Mucosa of stomach (tissue), 1 donor: ENCODE data around the gene RIPK4.

Experiments used
- H3K27me3 ChIP-seq: one replicate; pipeline ENCODE4 v1.7.0; 2013; ENCODE audit warnings: mild to moderate bottlenecking, low read length; ENCODE audit not compliant: control insufficient read depth, insufficient read depth
- H3K36me3 ChIP-seq: one replicate; pipeline ENCODE4 v1.7.0; 2013; ENCODE audit warnings: low read length; ENCODE audit not compliant: control insufficient read depth, insufficient read depth
- H3K4me1 ChIP-seq: one replicate; pipeline ENCODE4 v1.7.0; 2013; ENCODE audit warnings: mild to moderate bottlenecking, low read length; ENCODE audit not compliant: control insufficient read depth, insufficient read depth
- H3K4me3 ChIP-seq: one replicate; pipeline ENCODE4 v1.7.0; 2013; ENCODE audit warnings: low read length
- H3K9ac ChIP-seq: one replicate; pipeline ENCODE4 v1.7.0; 2013; ENCODE audit warnings: mild to moderate bottlenecking, low read length, moderate library complexity
- H3K9me3 ChIP-seq: one replicate; pipeline ENCODE4 v1.7.0; 2013; ENCODE audit warnings: mild to moderate bottlenecking, low read length, moderate library complexity; ENCODE audit not compliant: control insufficient read depth
- donor health status: Pancreatic carcinoma.

The RIPK4 gene

DNA sequence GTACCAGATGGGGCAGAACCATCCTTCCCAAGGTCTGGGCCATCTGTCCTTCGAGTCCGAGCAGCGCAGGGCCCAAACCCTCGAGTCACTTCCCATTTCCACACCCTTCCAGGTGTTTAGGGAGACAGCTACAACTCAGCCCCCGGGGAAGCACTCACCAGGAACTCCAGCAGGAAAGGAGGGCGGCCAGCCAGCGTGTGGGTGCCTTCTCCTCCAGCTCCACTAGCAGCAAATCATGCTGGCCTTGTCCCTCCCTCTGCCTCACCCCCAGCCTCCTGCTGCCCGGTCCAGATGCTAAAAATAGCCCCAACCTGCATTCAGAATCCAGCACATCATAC lies 56.1 kb downstream of the RIPK4 start:
- Histone ChIP-seq H3K9ac (no peak overlapping the region), H3K4me1 (peaks cover 76% of the 10 kb centered on the region), H3K27me3 (no peaks in the 10 kb centered on the region), H3K4me3 (no peak overlapping the region), H3K9me3 (no peaks in the 10 kb centered on the region), H3K36me3 (no peaks in the 10 kb centered on the region)

DNA sequence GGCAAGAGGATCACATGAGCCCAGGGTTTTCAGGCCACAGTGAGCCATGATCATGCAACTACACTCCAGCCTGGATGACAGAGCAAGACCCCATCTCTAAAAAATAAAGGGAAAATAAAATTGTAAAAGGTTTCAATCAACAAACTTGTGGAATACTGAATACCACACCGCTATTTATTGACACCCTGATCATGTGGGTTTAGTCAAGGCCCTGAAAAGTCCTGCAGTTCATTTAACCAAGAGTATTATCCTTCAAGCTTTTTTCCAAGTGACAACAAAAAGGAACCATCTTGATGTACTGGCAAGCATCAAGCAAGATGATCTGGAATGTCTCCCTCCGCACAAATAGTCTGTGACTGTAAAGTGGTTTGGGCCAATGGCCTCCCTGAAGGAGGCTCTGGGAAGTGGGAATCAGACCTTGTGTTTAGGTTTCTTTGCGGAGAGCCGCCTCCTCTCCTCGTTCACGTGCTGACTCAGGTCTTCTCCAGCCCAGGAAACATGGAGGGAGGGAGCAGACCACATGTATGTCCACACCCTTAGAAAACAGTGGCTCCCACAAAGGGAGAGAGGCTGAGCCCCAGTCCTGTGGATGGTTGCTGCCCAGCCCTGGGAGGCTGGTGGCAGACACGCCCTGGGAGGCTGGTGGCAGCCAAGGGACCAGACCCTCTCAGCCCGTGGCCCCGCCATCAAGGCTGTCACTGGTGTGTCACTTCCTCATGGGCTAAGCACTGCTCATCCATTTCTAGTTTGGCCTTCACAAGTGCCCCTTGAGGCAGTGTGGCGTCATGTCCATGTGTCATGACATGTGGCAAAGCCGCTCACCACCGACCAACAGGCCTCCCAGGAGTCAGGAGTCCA lies 56.7 kb downstream of the RIPK4 start:
- Histone ChIP-seq H3K9ac (no peak overlapping the region), H3K27me3 (no peaks in the 10 kb centered on the region), H3K9me3 (no peaks in the 10 kb centered on the region), H3K4me3 (no peak overlapping the region), H3K36me3 (no peaks in the 10 kb centered on the region), H3K4me1 (peaks cover 76% of the 10 kb centered on the region)

DNA sequence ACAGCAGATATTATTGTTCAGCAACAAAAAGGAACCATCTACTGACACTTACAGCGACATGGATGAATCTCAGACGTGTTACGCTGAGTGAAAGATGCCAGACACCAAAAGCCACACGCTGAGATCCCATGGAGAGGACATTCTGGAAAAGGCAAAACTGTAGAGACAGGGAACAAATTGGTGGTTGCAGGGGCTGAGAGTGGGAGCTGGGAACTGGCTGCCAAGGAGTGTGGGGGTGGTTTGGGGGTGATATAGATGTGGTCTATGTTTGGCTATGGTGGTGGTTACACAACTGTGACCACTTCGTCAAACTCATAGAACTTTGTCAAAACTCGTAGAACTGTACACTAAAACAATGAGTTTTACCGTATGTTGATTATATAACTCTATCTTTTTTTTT lies 57.7 kb downstream of the RIPK4 start:
- Histone ChIP-seq H3K27me3 (no peaks in the 10 kb centered on the region), H3K9me3 (no peaks in the 10 kb centered on the region), H3K4me1 (peaks cover 82% of the 10 kb centered on the region), H3K9ac (no peak overlapping the region), H3K36me3 (no peaks in the 10 kb centered on the region), H3K4me3 (no peak overlapping the region)

DNA sequence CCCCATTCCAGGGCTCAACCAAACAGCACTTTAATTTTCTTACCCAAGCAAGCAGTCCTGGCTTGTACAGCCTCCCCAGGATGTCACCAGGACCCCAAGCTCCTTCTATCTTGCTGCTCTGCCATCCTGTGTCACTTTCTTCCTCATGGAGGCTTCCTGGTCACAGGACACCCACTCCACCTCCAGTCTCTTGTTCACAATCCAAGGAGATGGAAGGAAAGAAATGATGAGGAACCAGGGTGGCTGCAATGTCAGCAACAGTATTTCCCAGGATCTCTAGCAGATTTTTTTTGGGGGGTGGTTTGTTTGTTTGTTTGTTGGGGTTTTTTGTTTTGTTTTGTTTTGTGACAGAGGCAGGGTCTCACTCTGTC lies 58.9 kb downstream of the RIPK4 start:
- H3K4me1 ChIP-seq = peaks cover 84% of the 10 kb centered on the region
- peak overlapping the region; percentile 42 for H3K9ac ChIP-seq
- H3K36me3 ChIP-seq = no peaks in the 10 kb centered on the region
- no peaks in the 10 kb centered on the region for H3K9me3 ChIP-seq
- no peak overlapping the region for H3K4me3 ChIP-seq
- H3K27me3 ChIP-seq = no peaks in the 10 kb centered on the region

DNA sequence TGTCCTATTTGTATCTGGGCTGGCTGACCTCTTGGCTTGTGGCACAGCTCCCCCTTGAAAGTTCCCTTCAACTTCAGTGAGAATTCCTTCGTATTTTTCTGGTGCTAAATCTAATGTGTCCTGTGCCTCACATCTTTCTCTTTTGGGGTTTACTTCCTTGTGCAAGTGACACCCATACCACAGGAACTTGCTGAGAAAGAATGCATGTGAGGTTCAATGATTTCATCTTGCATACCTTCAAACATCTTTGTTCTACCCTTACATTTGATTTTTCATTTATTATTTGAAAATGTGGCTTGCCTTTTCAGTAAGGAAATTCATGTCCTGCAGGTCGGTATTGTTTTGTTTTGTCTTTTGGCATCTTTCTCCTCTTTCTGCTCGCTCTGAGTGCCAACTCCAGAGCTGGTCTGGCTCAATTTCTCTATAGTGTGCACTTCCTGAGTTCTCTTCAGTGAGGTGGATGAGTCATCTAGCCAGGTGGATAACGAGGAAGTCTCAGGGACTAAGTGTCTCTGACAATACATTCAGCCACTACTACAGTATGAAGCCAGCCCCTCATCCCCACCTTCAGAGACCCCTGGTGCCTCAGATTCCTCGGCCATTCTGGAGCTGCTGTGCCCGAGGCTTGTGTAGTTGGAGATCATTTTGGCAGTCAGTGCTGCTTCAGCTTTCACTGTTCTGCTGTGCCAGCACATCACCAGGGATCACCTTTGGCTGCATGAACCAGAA lies 59.5 kb downstream of the RIPK4 start:
- Histone ChIP-seq H3K4me3 (no peak overlapping the region), H3K27me3 (no peaks in the 10 kb centered on the region), H3K4me1 (peaks cover 85% of the 10 kb centered on the region), H3K9me3 (no peaks in the 10 kb centered on the region), H3K9ac (peak overlapping the region; percentile 42), H3K36me3 (no peaks in the 10 kb centered on the region)

DNA sequence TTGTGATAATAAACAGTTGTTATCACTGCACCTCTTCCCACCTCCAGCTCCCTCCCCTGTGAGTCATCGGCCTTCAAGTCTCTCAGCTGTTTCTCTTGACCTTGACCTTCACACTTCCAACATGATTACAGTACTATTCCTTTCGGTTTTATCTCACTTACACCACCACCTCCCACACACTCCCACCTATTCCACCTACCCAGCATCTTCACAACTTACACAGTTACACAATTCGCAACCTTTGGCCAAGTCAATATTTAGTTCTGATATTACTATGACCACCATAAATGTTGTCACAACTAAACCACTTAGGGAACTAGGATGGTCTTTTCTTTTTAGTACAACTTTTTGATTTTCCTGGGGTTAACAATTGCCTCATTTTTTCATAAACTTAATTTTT lies 60.2 kb downstream of the RIPK4 start:
- Histone ChIP-seq H3K4me3 (no peak overlapping the region), H3K36me3 (no peaks in the 10 kb centered on the region), H3K4me1 (peaks cover 77% of the 10 kb centered on the region), H3K27me3 (no peaks in the 10 kb centered on the region), H3K9ac (peak overlapping the region; percentile 42), H3K9me3 (no peaks in the 10 kb centered on the region)

DNA sequence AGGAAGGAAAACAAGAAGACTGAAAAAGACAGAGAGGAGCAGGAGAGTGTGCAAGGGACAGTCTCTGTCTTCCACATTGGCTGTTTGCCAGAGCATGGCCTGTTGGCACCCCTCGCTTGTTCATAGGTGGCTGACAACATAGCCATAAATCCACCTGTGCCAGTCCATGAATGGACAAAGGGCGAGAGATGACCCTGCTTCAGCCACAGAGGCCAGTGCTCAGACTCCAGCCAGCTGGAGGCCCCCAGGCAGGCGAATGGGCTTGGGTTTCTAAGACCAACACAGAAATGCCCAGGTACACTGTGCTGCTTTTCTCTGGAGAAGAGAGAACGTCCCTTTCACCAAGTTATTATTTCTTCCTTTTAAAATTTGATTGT lies 60.6 kb downstream of the RIPK4 start:
- Histone ChIP-seq H3K9ac (peak overlapping the region; percentile 6), H3K27me3 (no peaks in the 10 kb centered on the region), H3K36me3 (no peaks in the 10 kb centered on the region), H3K4me3 (no peak overlapping the region), H3K9me3 (no peaks in the 10 kb centered on the region), H3K4me1 (peaks cover 73% of the 10 kb centered on the region)

DNA sequence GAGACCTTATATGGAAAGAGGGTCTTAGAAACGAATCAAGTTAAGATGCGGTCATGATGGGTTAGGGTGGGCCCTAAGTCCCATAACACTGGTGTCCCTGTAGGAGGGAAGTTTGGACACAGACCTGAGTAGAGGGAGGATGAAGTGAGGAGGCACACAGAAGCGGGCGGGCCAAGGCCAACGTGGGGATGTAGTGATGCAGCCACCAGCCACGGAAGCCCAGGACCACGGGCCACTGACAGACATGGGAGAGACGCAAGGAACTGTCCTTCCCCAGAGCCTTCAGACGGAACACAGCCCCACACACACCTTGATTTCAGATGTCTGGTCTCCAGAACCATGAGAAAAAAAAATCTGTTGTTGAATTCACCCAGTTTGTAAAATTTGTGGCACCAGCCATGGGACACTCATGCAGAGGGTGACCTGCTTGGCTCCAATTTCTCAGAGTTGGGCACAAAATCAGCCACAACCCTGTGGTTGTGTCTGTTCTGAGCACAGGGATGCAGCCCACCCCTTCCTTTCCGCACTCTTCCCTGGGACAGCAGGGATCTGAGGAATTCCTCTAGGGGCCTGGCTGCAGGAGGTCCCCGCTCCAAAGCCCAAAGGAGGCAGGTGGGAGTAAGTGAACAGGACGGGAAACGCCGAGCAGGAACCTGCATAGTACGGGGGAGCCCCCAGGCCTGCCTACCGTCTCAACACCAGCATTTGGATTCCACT lies 61.1 kb downstream of the RIPK4 start:
- Histone ChIP-seq H3K9ac (peak overlapping the region; percentile 55), H3K4me3 (no peak overlapping the region), H3K4me1 (peaks cover 68% of the 10 kb centered on the region), H3K27me3 (no peaks in the 10 kb centered on the region), H3K9me3 (no peaks in the 10 kb centered on the region), H3K36me3 (no peaks in the 10 kb centered on the region)

DNA sequence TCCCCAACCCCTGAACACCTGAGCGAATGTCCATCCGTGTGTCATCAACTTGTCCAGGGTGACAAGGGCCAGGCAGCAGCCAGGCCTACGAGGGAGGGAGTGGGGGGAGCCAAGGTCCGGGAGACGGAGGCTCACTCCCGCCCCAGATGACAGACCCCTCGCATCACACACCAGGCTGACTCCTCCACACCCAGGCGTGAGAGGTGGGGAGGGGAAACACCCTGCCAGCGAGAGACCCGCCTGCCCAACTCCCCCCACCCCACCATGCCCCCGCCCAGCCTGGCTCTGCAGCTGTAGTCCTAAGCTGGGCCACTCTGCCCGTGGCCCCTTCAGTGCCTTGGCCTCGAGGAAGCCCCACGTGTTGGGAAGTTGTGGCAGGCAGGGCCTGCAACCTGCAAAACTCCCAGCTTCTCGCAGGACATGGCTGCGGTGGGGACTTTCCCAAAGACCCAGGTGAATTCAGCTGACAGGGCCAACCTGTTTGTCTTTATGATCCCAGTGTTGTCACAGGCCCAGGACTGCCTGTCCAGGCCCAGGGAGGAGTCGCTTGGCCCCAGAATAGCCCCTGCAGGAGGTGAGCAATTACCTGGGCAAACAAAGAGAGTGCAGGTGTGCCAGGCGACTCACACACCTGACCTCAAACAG lies 62.9 kb downstream of the RIPK4 start:
- Histone ChIP-seq H3K4me3 (no peak overlapping the region), H3K9ac (peak overlapping the region; percentile 55), H3K9me3 (no peaks in the 10 kb centered on the region), H3K27me3 (no peaks in the 10 kb centered on the region), H3K4me1 (peaks cover 58% of the 10 kb centered on the region), H3K36me3 (no peaks in the 10 kb centered on the region)

DNA sequence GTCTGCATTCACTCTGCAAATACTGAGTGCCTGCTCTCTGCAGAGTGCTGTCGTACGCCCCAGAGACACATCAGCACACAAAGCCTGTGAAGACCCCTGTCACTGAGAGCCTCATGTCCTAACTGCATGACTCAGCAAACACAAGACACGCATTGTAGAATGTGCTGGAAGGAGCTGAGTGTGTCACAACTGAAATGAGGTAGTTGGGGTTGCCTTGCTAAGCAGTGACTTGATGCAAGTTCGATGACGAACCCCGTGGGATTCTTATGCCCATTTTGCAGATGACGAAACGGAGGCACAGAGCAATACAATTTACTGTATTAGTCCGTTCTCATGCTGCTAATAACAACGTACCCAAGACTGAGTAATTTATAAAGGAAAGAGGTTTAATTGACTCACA lies 65.1 kb downstream of the RIPK4 start:
- Histone ChIP-seq H3K27me3 (no peaks in the 10 kb centered on the region), H3K4me3 (no peak overlapping the region), H3K4me1 (peaks cover 53% of the 10 kb centered on the region), H3K9ac (no peak overlapping the region), H3K36me3 (no peaks in the 10 kb centered on the region), H3K9me3 (no peaks in the 10 kb centered on the region)

DNA sequence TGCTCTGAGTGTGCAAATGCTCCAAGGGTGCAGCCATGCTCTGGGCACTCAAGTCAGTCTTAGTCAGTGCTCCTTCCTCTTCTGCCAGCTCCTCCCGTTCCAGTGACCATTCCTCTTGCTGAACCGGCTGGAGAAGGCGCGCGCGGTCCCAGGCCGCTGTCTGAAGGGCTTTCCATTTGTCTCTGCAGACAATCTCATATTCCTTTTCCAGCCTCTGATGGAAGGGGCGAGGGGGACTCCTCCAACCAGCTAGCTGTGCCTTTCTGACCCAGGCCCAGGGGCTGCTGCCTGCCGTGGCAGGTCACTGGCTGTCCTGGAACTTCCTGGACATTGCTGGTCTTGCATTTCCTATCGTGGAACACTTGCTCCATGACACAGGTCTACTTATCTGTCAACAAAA lies 67.5 kb downstream of the RIPK4 start:
- no peak overlapping the region for H3K9ac ChIP-seq
- H3K27me3 ChIP-seq = no peaks in the 10 kb centered on the region
- H3K4me1 ChIP-seq = peaks cover 31% of the 10 kb centered on the region
- no peaks in the 10 kb centered on the region for H3K9me3 ChIP-seq
- no peaks in the 10 kb centered on the region for H3K36me3 ChIP-seq
- H3K4me3 ChIP-seq = no peak overlapping the region

DNA sequence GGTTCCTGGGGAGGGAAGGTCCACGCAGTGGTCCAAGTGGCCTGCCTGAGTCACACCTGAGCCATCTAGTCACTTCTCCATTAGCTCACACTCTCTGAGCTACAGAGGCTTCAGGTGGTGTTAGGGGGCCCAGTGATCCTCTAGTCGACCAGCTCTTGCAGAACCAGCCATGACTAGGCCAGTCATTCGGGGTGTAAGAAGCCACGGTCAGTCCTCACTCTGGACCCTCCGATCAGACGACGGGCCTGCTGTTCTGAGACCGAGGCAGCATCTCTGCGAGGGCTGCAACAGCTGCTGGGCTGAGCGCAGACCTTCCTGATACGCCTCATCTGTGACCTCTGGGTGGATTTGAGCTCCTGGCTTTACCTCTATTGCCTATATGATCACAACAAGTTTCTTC lies 68.8 kb downstream of the RIPK4 start:
- Histone ChIP-seq H3K27me3 (no peaks in the 10 kb centered on the region), H3K9ac (no peak overlapping the region), H3K4me1 (peaks cover 18% of the 10 kb centered on the region), H3K36me3 (no peaks in the 10 kb centered on the region), H3K9me3 (no peaks in the 10 kb centered on the region), H3K4me3 (no peak overlapping the region)
